ENCODE results near the gene ATP9B.
"Not testable (repeated sequence)": the region's sequence is repeated elsewhere in the genome, so short reads cannot be mapped to it uniquely, and the experiment has no call there.

Gene ATP9B

GRCh38 chr18:79245517-79246001 is 176.4 kb downstream of the ATP9B start:
- peak; percentile 0 for DNase-seq (ENCODE audit: low read depth)

GRCh38 chr18:79246309-79247108 is 177.3 kb downstream of the ATP9B start:
- peak; percentile 53 for DNase-seq (ENCODE audit: low read depth)

- DNase-seq (ENCODE audit: low read depth) = no peak
Observed at GRCh38 chr18:79248495-79249060, 179.4 kb downstream of the ATP9B start.

- no peak for DNase-seq (ENCODE audit: low read depth)
Observed at GRCh38 chr18:79250301-79250981, 181.2 kb downstream of the ATP9B start.

- no peak for DNase-seq (ENCODE audit: low read depth)
Observed at GRCh38 chr18:79251021-79251420, 181.8 kb downstream of the ATP9B start.

GRCh38 chr18:79252904-79253633 is 183.9 kb downstream of the ATP9B start:
- DNase-seq (ENCODE audit: low read depth) = no peak

GRCh38 chr18:79257480-79257879 is 188.3 kb downstream of the ATP9B start:
- no peak for DNase-seq (ENCODE audit: low read depth)

- DNase-seq (ENCODE audit: low read depth) = no peak
Observed at GRCh38 chr18:79258447-79258846, 189.3 kb downstream of the ATP9B start.

GRCh38 chr18:79259218-79259617 is 190.0 kb downstream of the ATP9B start:
- no peak for DNase-seq (ENCODE audit: low read depth)

- DNase-seq (ENCODE audit: low read depth) = no peak
Observed at GRCh38 chr18:79260023-79260422, 190.8 kb downstream of the ATP9B start.

- no peak for DNase-seq (ENCODE audit: low read depth)
Observed at GRCh38 chr18:79260510-79260909, 191.3 kb downstream of the ATP9B start.

- not testable (repeated sequence) for DNase-seq (ENCODE audit: low read depth)
Observed at GRCh38 chr18:79265068-79265467, 195.9 kb downstream of the ATP9B start.

- DNase-seq (ENCODE audit: low read depth) = not testable (repeated sequence)
Observed at GRCh38 chr18:79271812-79272211, 202.6 kb downstream of the ATP9B start.

GRCh38 chr18:79272916-79273315 is 203.7 kb downstream of the ATP9B start:
- DNase-seq (ENCODE audit: low read depth) = no peak

- no peak for DNase-seq (ENCODE audit: low read depth)
Observed at GRCh38 chr18:79274823-79275222, 205.6 kb downstream of the ATP9B start.

- DNase-seq (ENCODE audit: low read depth) = no peak
Observed at GRCh38 chr18:79275461-79275860, 206.3 kb downstream of the ATP9B start.

GRCh38 chr18:79275992-79276391 is 206.8 kb downstream of the ATP9B start:
- DNase-seq (ENCODE audit: low read depth) = no peak

GRCh38 chr18:79278896-79279295 is 209.7 kb downstream of the ATP9B start:
- no peak for DNase-seq (ENCODE audit: low read depth)

- no peak for DNase-seq (ENCODE audit: low read depth)
Observed at GRCh38 chr18:79283131-79283810, 214.1 kb downstream of the ATP9B start.

GRCh38 chr18:79283929-79284328 is 214.7 kb downstream of the ATP9B start:
- no peak for DNase-seq (ENCODE audit: low read depth)

GRCh38 chr18:79285191-79285590 is 216.0 kb downstream of the ATP9B start:
- DNase-seq (ENCODE audit: low read depth) = not testable (repeated sequence)

- not testable (repeated sequence) for DNase-seq (ENCODE audit: low read depth)
Observed at GRCh38 chr18:79290409-79290808, 221.2 kb downstream of the ATP9B start.
